Measurements from ENCODE around the gene LRMDA.

Gene LRMDA

DNA sequence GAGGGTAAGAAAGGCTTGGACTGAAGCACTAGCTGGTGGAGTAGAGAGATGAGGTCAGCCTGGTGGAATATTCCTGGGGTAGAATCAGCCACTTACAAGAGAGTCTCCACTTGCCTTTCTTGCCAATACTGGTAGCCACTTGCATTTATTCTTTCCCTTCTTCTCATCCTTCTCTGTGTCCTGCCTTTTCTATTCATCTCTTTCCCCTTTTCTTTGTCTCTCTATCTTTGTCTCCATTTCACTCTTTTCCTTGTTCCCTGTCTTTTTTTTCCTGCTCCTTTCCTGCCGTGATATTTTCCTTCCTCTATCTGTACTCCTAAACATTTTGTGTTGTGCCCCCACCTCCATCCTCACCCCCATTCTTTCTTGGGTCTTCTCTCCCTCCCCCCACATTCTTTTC lies 214.3 kb downstream of the LRMDA start:
- H3K9ac ChIP-seq (ENCODE audit: low read depth, low read length, poor library complexity, severe bottlenecking), result no peak overlapping the region
- no peak for TF ChIP-seq EZH2phosphoT487 (IDR thresholded peaks at IDR 0.05; ENCODE audit: borderline replicate concordance)
- no peak for TF ChIP-seq CTCF (conservative IDR thresholded peaks at IDR 0.05; ENCODE audit: low read length)
- no peaks in the 10 kb centered on the region for H3K9me3 ChIP-seq (ENCODE audit: insufficient read depth, low read depth, low read length)
- no peaks in the 10 kb centered on the region for H3K9me2 ChIP-seq (replicated peaks; ENCODE audit: low read depth, low read length)
- no peaks in the 10 kb centered on the region for H3K36me3 ChIP-seq (ENCODE audit: insufficient read depth, low read length)
- no peaks in the 10 kb centered on the region for H3K79me2 ChIP-seq (ENCODE audit: insufficient read depth, low read length)
- H3F3A ChIP-seq (ENCODE audit: low read depth), result no peaks in the 10 kb centered on the region
- H3K4me2 ChIP-seq (ENCODE audit: low read depth, low read length, poor library complexity, severe bottlenecking), result no peak overlapping the region
- H3K4me1 ChIP-seq (ENCODE audit: insufficient read depth, low read length, poor library complexity, severe bottlenecking), result peaks cover 23% of the 10 kb centered on the region
- H3K4me3 ChIP-seq (ENCODE audit: low read length, poor library complexity, severe bottlenecking), result no peak overlapping the region
- H3K27me3 ChIP-seq (ENCODE audit: insufficient read depth, low read length, poor library complexity, severe bottlenecking), result no peaks in the 10 kb centered on the region
- no peak overlapping the region for H2AFZ ChIP-seq (ENCODE audit: low read length)
- H4K20me1 ChIP-seq (ENCODE audit: insufficient read depth, low read length, poor library complexity, severe bottlenecking), result no peaks in the 10 kb centered on the region

GRCh38 chr10:75646218-75646915 lies 214.9 kb downstream of the LRMDA start:
- Histone ChIP-seq H4K20me1 (ENCODE audit: insufficient read depth, low read length, poor library complexity, severe bottlenecking) (no peaks in the 10 kb centered on the region), H3K36me3 (ENCODE audit: insufficient read depth, low read length) (no peaks in the 10 kb centered on the region), H3K9me2 (replicated peaks; ENCODE audit: low read depth, low read length) (no peaks in the 10 kb centered on the region), H3K27me3 (ENCODE audit: insufficient read depth, low read length, poor library complexity, severe bottlenecking) (no peaks in the 10 kb centered on the region), H3K9me3 (ENCODE audit: insufficient read depth, low read depth, low read length) (no peaks in the 10 kb centered on the region), H3F3A (ENCODE audit: low read depth) (no peaks in the 10 kb centered on the region), H3K4me1 (ENCODE audit: insufficient read depth, low read length, poor library complexity, severe bottlenecking) (peaks cover 23% of the 10 kb centered on the region), H3K4me3 (ENCODE audit: low read length, poor library complexity, severe bottlenecking) (no peak overlapping the region), H2AFZ (ENCODE audit: low read length) (no peak overlapping the region), H3K4me2 (ENCODE audit: low read depth, low read length, poor library complexity, severe bottlenecking) (no peak overlapping the region), H3K79me2 (ENCODE audit: insufficient read depth, low read length) (no peaks in the 10 kb centered on the region), H3K9ac (ENCODE audit: low read depth, low read length, poor library complexity, severe bottlenecking) (no peak overlapping the region)
- TF ChIP-seq CTCF (conservative IDR thresholded peaks at IDR 0.05; ENCODE audit: low read length) (no peak), EZH2phosphoT487 (IDR thresholded peaks at IDR 0.05; ENCODE audit: borderline replicate concordance) (no peak)

DNA sequence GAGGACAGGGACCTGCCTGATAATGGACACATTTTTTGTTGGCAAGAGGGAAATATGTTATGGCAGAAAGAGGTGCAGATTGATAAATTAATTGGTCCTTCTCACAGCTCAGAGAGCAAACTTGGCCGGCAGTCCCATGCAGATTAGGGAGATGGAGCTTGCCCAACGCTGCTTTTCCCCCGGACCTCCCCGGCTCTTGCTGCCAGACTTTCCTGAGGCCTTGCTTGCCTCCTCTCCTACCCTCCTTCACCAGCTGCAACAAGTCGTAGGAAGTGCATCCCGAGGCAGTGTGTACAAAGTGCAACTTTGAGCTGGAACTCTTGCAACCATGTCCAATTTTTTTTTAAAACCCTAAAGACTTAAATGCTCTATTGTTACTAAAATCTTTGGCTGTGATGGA lies 215.5 kb downstream of the LRMDA start:
- H3K36me3 ChIP-seq (ENCODE audit: insufficient read depth, low read length), result no peaks in the 10 kb centered on the region
- H2AFZ ChIP-seq (ENCODE audit: low read length), result no peak overlapping the region
- no peak overlapping the region for H3K4me3 ChIP-seq (ENCODE audit: low read length, poor library complexity, severe bottlenecking)
- no peak overlapping the region for H3K4me2 ChIP-seq (ENCODE audit: low read depth, low read length, poor library complexity, severe bottlenecking)
- H4K20me1 ChIP-seq (ENCODE audit: insufficient read depth, low read length, poor library complexity, severe bottlenecking), result no peaks in the 10 kb centered on the region
- peaks cover 23% of the 10 kb centered on the region for H3K4me1 ChIP-seq (ENCODE audit: insufficient read depth, low read length, poor library complexity, severe bottlenecking)
- no peak overlapping the region for H3K9ac ChIP-seq (ENCODE audit: low read depth, low read length, poor library complexity, severe bottlenecking)
- no peaks in the 10 kb centered on the region for H3F3A ChIP-seq (ENCODE audit: low read depth)
- no peaks in the 10 kb centered on the region for H3K27me3 ChIP-seq (ENCODE audit: insufficient read depth, low read length, poor library complexity, severe bottlenecking)
- no peaks in the 10 kb centered on the region for H3K9me3 ChIP-seq (ENCODE audit: insufficient read depth, low read depth, low read length)
- H3K79me2 ChIP-seq (ENCODE audit: insufficient read depth, low read length), result no peaks in the 10 kb centered on the region
- no peaks in the 10 kb centered on the region for H3K9me2 ChIP-seq (replicated peaks; ENCODE audit: low read depth, low read length)
- TF ChIP-seq CTCF (conservative IDR thresholded peaks at IDR 0.05; ENCODE audit: low read length), result no peak
- TF ChIP-seq EZH2phosphoT487 (IDR thresholded peaks at IDR 0.05; ENCODE audit: borderline replicate concordance), result no peak

Measured in Loucy (cell line).